Pancreas (tissue), 10 donors: ENCODE results near the gene EIF4EBP2. TPM values are rescaled to one million over a fixed set of nuclear protein-coding genes. Genes with fewer than 3 reads are reported as not detected.

Experiments used
- ATAC-seq, 4 donors: fragments of 200-7000 bp; cut with Tn5 transposase; one replicate each; pipeline versions ENCODE4 v1.8.0 to v1.9.1; 2020; ENCODE audit warnings: mild to moderate bottlenecking in 4 of 4, moderate library complexity in 4 of 4
- DNase-seq, 6 donors: peaks; one replicate each; pipeline ENCODE4 v3.0.0-alpha.2; 2020
- FAIRE-seq: peaks from 2 replicates; lab custom pipeline; 2012; peaks lifted over from hg19 to GRCh38; lab: Jason Lieb, UNC
- H3K27ac ChIP-seq, 4 donors: fragments of 200-600 bp; sonication (generic); 1 replicate in 3 of 4; 2 replicates in 1 of 4; pipeline versions ENCODE4 v1.5.0 to v1.8.0; 2020
- H3K27me3 ChIP-seq, 4 donors: fragments of 200-600 bp; one replicate each; pipeline ENCODE4 v1.8.0; 2021
- H3K36me3 ChIP-seq, 3 donors: fragments of 200-600 bp; sonication (generic) in 1 of 3; one replicate each; pipeline versions ENCODE4 v1.5.0 to v1.8.0; 2020 to 2021
- H3K4me1 ChIP-seq, 3 donors: fragments of 200-600 bp; one replicate each; pipeline ENCODE4 v1.8.0; 2021
- H3K4me3 ChIP-seq, 4 donors: fragments of 200-600 bp; sonication (generic) in 2 of 4; one replicate each; pipeline versions ENCODE4 v1.5.0 to v1.8.0; 2020 to 2021
- H3K9me3 ChIP-seq, 4 donors: fragments of 200-600 bp; one replicate each; pipeline ENCODE4 v1.8.0; 2021
- WGBS, 2 donors: extraction: QIAGEN DNeasy Blood & Tissue Kit; methylation state at CpG; one replicate each; pipeline ENCODE4 v1.1.7; 2013; 5-methylcytosine and 5-hydroxymethylcytosine counted together
- intact Hi-C, 3 donors: fragments of 100-400 bp; cut with DNase I; formaldehyde crosslinking; loops; one replicate each; pipeline versions ENCODE4 v1.11.1 to v1.14.2; 2022
- polyA plus RNA-seq, 2 donors: library from polyadenylated mRNA; stranded (reverse); fragments of 200-250 nt; gene quantifications; one replicate each; pipeline ENCODE4 v1.2.3, GENCODE V29; 2013
- total RNA-seq, 6 donors: library from RNA; stranded (reverse); fragmentation: NEBNext Ultra II Directional in 4 of 6; extraction: Animal tissue kit (Norgen Biotek cat#: 25700) in 4 of 6; gene quantifications; one replicate each; pipeline versions ENCODE4 v1.2.1 to v1.2.4, GENCODE V29; 2021 to 2023
- TF ChIP-seq, protein P1 (sequence below), 4 donors: fragments of 200-600 bp; sonication (generic) in 3 of 4; IDR thresholded peaks; one replicate each; pipeline versions ENCODE4 v1.5.0 to v1.8.0; 2021; ENCODE audit warnings: antibody characterized with exemption in 4 of 4
- donor health status: healthy with polysubstance abuse.
- donor health status: DM: no; HTN: no; CAD: no; lungs with moderate emphysema.
- donor health status: DM: no; HTN: no; CAD: no.
- donor health status: control.
- donor health status: control.
- donor health status: Bipolar disorder and iron deficiency.
- donor health status: DM: yes; HTN: yes; CAD: no.
- donor health status: DM: no; HTN: no; CAD: no.
- donor health status: DM: no; HTN: no; CAD: no.
- donor health status: DM: yes; HTN: yes; CAD: no.

Gene EIF4EBP2
- total and polyA plus RNA-seq, 8 donors, result 12.5 to 43.5 (median 30.7) TPM

DNA sequence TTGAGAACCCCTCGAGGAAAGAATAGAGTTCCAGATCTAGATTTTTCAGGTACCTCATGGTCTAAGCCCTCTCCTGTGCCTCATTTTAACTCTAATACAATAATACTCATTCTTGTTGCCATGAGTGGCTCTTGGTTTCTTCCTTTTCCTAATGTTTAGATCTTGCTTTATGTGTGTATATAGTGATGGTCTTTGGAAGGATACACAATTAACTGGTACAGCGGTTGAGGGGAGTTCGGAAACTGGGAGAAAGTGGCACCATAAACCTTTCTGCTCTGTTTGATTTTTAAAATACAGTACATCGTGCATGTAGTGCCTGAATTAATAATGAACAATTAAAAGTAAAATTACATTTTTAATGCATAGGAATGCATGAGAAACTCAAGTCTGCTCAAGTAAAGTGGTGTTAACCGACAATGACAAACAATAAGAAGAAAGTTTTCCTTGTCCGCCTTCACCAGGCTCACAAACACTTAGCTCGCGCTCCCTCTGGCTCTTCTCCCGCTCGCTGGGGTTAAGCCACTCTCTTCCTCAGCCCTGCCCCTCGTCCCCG, 386 bp upstream of the EIF4EBP2 start:
- Histone ChIP-seq H3K9me3 (no peaks in the 10 kb centered on the region), H3K4me3 (peak overlapping the region; percentile 55 to 97 (median 88)), H3K27me3 (no peaks in the 10 kb centered on the region), H3K4me1 (peaks cover 12 to 16% (median 12%) of the 10 kb centered on the region in 3 donors), H3K27ac (peak overlapping the region; percentile 97 to 99 (median 98)), H3K36me3 (no peaks in the 10 kb centered on the region)
- FAIRE-seq, result peak; percentile 37
- WGBS, 2 donors, result 3 to 4% methylated on average over 12 of the region's 12 CpGs
- DNase-seq, result no peak
- intact Hi-C loops, result no loop called here
- ATAC-seq, result no peak
- TF ChIP-seq, protein P1, sequence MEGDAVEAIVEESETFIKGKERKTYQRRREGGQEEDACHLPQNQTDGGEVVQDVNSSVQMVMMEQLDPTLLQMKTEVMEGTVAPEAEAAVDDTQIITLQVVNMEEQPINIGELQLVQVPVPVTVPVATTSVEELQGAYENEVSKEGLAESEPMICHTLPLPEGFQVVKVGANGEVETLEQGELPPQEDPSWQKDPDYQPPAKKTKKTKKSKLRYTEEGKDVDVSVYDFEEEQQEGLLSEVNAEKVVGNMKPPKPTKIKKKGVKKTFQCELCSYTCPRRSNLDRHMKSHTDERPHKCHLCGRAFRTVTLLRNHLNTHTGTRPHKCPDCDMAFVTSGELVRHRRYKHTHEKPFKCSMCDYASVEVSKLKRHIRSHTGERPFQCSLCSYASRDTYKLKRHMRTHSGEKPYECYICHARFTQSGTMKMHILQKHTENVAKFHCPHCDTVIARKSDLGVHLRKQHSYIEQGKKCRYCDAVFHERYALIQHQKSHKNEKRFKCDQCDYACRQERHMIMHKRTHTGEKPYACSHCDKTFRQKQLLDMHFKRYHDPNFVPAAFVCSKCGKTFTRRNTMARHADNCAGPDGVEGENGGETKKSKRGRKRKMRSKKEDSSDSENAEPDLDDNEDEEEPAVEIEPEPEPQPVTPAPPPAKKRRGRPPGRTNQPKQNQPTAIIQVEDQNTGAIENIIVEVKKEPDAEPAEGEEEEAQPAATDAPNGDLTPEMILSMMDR (IDR thresholded peaks at IDR 0.05), result no peak

DNA sequence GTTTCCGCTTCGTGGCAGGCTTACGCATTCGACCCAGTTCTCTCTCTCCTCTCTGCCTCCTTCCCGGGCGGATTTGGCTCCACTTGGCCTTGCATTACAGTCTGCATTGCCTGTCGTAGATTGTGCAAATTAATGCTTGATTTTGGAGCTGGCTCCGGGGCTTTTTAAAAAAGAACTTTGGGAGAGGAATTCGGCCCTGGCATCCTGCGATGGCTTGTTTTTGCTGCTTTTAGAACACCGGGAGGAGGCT, 767 bp downstream of the EIF4EBP2 start:
- FAIRE-seq (no peak), DNase-seq (peak in 1 of 6 donors; percentile 43), ATAC-seq (peak; percentile 9 to 28 (median 24))
- peak overlapping the region; percentile 55 to 97 (median 88) for H3K4me3 ChIP-seq
- no peaks in the 10 kb centered on the region for H3K9me3 ChIP-seq
- intact Hi-C loops, result no loop called here
- H3K36me3 ChIP-seq, result no peaks in the 10 kb centered on the region
- H3K27ac ChIP-seq, result peak overlapping the region; percentile 97 to 99 (median 98)
- WGBS, 2 donors, result 0% methylated on average over 11 of the region's 11 CpGs
- H3K4me1 ChIP-seq, result peaks cover 12 to 16% (median 12%) of the 10 kb centered on the region in 3 donors
- H3K27me3 ChIP-seq, result no peaks in the 10 kb centered on the region
- TF ChIP-seq, protein P1 (IDR thresholded peaks at IDR 0.05), result no peak

DNA sequence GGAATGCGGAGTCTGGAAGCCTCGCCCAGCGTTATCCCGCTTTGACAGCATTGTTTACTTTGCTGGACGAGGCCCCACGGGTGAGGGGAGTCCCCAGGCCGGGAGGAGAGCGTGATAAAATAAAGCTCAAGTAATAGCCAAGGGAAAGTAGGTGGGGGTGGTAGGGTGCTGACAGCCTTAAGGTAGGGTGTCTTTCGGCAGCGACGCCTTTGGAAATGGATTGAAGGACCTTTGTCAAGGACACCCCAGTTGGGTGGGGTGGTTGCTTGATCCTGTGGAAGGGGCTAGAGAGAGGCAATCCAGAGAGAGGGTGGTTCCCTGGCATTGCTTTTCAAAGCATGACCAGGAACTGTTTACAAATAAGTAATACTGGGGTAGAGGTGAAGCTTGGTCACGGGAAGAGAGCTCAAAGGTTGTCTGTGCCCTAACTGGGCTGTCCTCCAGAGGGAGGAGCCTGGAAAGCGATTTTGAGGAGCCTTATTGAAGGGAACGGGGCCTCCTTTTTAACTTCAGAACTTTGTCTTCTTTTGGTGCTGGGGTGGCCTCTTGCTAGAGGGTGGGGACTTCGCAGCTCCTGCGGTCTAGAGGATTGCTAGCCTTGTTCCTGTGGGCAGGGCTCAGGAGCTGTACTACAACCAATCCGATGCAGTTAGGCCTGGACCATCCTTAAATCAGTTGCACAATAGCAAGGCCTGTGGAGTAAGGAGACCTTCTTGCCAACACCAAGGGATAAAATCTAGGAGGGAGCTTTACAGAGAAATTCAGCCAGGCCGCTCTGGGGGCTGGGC, 1.3 kb downstream of the EIF4EBP2 start:
- FAIRE-seq, result no peak

DNA sequence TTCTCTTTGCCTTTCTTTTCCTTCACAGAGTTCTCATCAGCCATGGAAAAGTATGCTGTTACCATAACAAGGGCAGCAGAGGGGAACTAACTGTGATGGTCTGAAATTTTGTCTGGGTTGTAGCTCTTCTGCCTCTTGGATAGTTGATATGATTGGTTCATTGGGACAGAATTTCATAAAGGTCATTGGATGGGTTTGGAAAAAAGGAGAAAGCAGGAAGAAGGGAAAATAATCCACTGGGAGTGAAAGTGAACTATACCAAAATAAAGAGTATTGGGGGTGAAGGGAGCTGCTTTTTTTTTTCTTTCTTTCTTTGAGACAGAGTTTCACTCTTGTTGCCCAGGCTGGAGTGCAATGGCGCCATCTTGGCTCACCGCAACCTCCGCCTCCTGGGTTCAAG, 5.8 kb downstream of the EIF4EBP2 start:
- intact Hi-C loops, result no loop called here
- DNase-seq (no peak), FAIRE-seq (no peak), ATAC-seq (no peak)
- H3K27me3 ChIP-seq, result no peaks in the 10 kb centered on the region
- H3K27ac ChIP-seq, result no peak overlapping the region
- no peaks in the 10 kb centered on the region for H3K36me3 ChIP-seq
- no peaks in the 10 kb centered on the region for H3K9me3 ChIP-seq
- H3K4me1 ChIP-seq, result peaks cover 11 to 16% (median 12%) of the 10 kb centered on the region in 3 donors
- TF ChIP-seq, protein P1 (IDR thresholded peaks at IDR 0.05), result no peak
- H3K4me3 ChIP-seq, result no peak overlapping the region
- WGBS, 2 donors, result 97 to 100% methylated on average over 3 of the region's 3 CpGs

More for the DNA sequence above, 1.3 kb downstream of the EIF4EBP2 start:
- H3K27me3 ChIP-seq, result no peaks in the 10 kb centered on the region
- intact Hi-C loops, result no loop called here
- DNase-seq, result peak; percentile 64 to 73 (median 70)
- peaks cover 12 to 16% (median 12%) of the 10 kb centered on the region in 3 donors for H3K4me1 ChIP-seq
- no peaks in the 10 kb centered on the region for H3K36me3 ChIP-seq
- TF ChIP-seq, protein P1 (IDR thresholded peaks at IDR 0.05), result no peak
- WGBS, 2 donors, result 2% methylated on average over 18 of the region's 18 CpGs
- H3K9me3 ChIP-seq, result no peaks in the 10 kb centered on the region
- ATAC-seq, result peak; percentile 54 to 70 (median 60)
- peak overlapping the region; percentile 97 to 99 (median 98) for H3K27ac ChIP-seq
- H3K4me3 ChIP-seq, result peak overlapping the region; percentile 55 to 97 (median 88)

DNA sequence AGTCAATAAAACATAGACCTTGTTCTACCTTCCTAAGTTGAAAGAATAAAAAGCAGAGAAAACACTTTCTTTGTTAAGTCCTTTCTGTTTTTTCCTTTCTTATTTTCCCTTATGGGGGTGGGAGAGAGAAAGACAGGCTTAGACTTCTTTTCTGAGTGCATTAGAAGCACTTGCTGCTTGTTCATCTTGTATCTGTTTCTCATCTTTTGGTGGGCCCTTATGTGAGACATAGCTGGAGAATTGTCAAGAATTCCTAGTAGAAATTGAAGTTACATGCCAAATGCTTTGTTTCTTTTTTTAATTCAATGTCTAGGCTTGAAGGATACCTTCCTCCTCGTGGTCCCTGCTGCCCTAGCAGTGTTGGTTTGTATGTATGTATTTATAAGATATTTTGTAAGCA, 6.7 kb downstream of the EIF4EBP2 start:
- TF ChIP-seq, protein P1 (IDR thresholded peaks at IDR 0.05), result no peak
- DNase-seq, result no peak
- no peak overlapping the region for H3K4me3 ChIP-seq
- no peaks in the 10 kb centered on the region for H3K27me3 ChIP-seq
- intact Hi-C loops, result no loop called here
- no peak overlapping the region for H3K27ac ChIP-seq
- H3K4me1 ChIP-seq, result peaks cover 11 to 17% (median 16%) of the 10 kb centered on the region in 3 donors
- WGBS, 2 donors, result 61 to 70% methylated on average over 1 of the region's 1 CpG
- no peak for ATAC-seq
- H3K36me3 ChIP-seq, result no peaks in the 10 kb centered on the region
- no peak for FAIRE-seq
- no peaks in the 10 kb centered on the region for H3K9me3 ChIP-seq
